ENCODE data around the gene TMPRSS3. TPM values are rescaled to one million over a fixed set of nuclear protein-coding genes. Genes with fewer than 3 reads are reported as not detected.

The TMPRSS3 gene
- total RNA-seq, 1 experiment from 2014 or later = not detected

- Histone ChIP-seq H3K27ac (ENCODE audit: low read depth, low read length, poor library complexity, severe bottlenecking) (no peak overlapping the region), H3K4me3 (ENCODE audit: low read depth, low read length, poor library complexity, severe bottlenecking) (no peak overlapping the region), H3K36me3 (ENCODE audit: insufficient read depth, low read length, poor library complexity, severe bottlenecking) (no peaks in the 10 kb centered on the region), H3K9me3 (ENCODE audit: low read depth, low read length, poor library complexity, severe bottlenecking) (no peaks in the 10 kb centered on the region), H3K27me3 (replicated peaks; ENCODE audit: insufficient read depth, low read depth, low read length, poor library complexity) (peaks cover 16% of the 10 kb centered on the region), H3K4me1 (ENCODE audit: insufficient read depth, low read length, poor library complexity, severe bottlenecking) (no peaks in the 10 kb centered on the region)
- POLR2A ChIA-PET (ENCODE audit: low non-redundant PET) = no interaction called here
- CTCF ChIA-PET = no interaction called here
- DNase-seq (ENCODE audit: low spot score) = no peak
- TF ChIP-seq CTCF (conservative IDR thresholded peaks at IDR 0.05; ENCODE audit: low read depth, low read length) (no peak), EZH2 (IDR thresholded peaks at IDR 0.05; ENCODE audit: borderline replicate concordance, low read depth, low read length, poor library complexity, severe bottlenecking) (no peak)
- BruUV-seq (replicated peaks) = no TSS peak
- intact Hi-C loops (cut with micrococcal nuclease; ENCODE audit: unreplicated experiment) = no loop called here
These were observed 44.4 kb upstream of the TMPRSS3 start for GRCh38 chr21:42440187-42440792.

GRCh38 chr21:42439284-42440186 is 43.7 kb upstream of the TMPRSS3 start:
- no peak overlapping the region for H3K27ac ChIP-seq (ENCODE audit: low read depth, low read length, poor library complexity, severe bottlenecking)
- no TSS peak for BruUV-seq (replicated peaks)
- H3K36me3 ChIP-seq (ENCODE audit: insufficient read depth, low read length, poor library complexity, severe bottlenecking) = no peaks in the 10 kb centered on the region
- ChIA-PET CTCF (no interaction called here), POLR2A (ENCODE audit: low non-redundant PET) (no interaction called here)
- intact Hi-C loops (cut with micrococcal nuclease; ENCODE audit: unreplicated experiment) = no loop called here
- H3K4me3 ChIP-seq (ENCODE audit: low read depth, low read length, poor library complexity, severe bottlenecking) = no peak overlapping the region
- TF ChIP-seq CTCF (conservative IDR thresholded peaks at IDR 0.05; ENCODE audit: low read depth, low read length) (no peak), EZH2 (IDR thresholded peaks at IDR 0.05; ENCODE audit: borderline replicate concordance, low read depth, low read length, poor library complexity, severe bottlenecking) (no peak)
- no peak for DNase-seq (ENCODE audit: low spot score)
- peaks cover 24% of the 10 kb centered on the region for H3K27me3 ChIP-seq (replicated peaks; ENCODE audit: insufficient read depth, low read depth, low read length, poor library complexity)
- no peaks in the 10 kb centered on the region for H3K9me3 ChIP-seq (ENCODE audit: low read depth, low read length, poor library complexity, severe bottlenecking)
- H3K4me1 ChIP-seq (ENCODE audit: insufficient read depth, low read length, poor library complexity, severe bottlenecking) = no peaks in the 10 kb centered on the region

- intact Hi-C loops (cut with micrococcal nuclease; ENCODE audit: unreplicated experiment) = no loop called here
- H3K27me3 ChIP-seq (replicated peaks; ENCODE audit: insufficient read depth, low read depth, low read length, poor library complexity) = peaks cover 26% of the 10 kb centered on the region
- no peak overlapping the region for H3K4me3 ChIP-seq (ENCODE audit: low read depth, low read length, poor library complexity, severe bottlenecking)
- H3K36me3 ChIP-seq (ENCODE audit: insufficient read depth, low read length, poor library complexity, severe bottlenecking) = no peaks in the 10 kb centered on the region
- POLR2A ChIA-PET (ENCODE audit: low non-redundant PET) = no interaction called here
- no peaks in the 10 kb centered on the region for H3K4me1 ChIP-seq (ENCODE audit: insufficient read depth, low read length, poor library complexity, severe bottlenecking)
- TF ChIP-seq EZH2 (IDR thresholded peaks at IDR 0.05; ENCODE audit: borderline replicate concordance, low read depth, low read length, poor library complexity, severe bottlenecking) (no peak), CTCF (conservative IDR thresholded peaks at IDR 0.05; ENCODE audit: low read depth, low read length) (no peak)
- no peaks in the 10 kb centered on the region for H3K9me3 ChIP-seq (ENCODE audit: low read depth, low read length, poor library complexity, severe bottlenecking)
- no peak for DNase-seq (ENCODE audit: low spot score)
- CTCF ChIA-PET = no interaction called here
- no TSS peak for BruUV-seq (replicated peaks)
- no peak overlapping the region for H3K27ac ChIP-seq (ENCODE audit: low read depth, low read length, poor library complexity, severe bottlenecking)
These were observed 42.7 kb upstream of the TMPRSS3 start for GRCh38 chr21:42438316-42439205.
